Tibial artery (tissue), 4 donors: ENCODE measurements around the gene VAPB.
"Not testable (repeated sequence)": the region's sequence is repeated elsewhere in the genome, so short reads cannot be mapped to it uniquely, and the experiment has no call there.

Experiments used
- DNase-seq, 2 donors: peaks; one replicate each; pipeline ENCODE4 v3.0.0-alpha.2; 2019
- H3K27ac ChIP-seq, 2 donors: fragments of 200-600 bp; sonication (generic) in 1 of 2; 1 replicate in 1 of 2; 2 replicates in 1 of 2; pipeline ENCODE4 v1.5.1; 2018 to 2019; ENCODE audit warnings: mild to moderate bottlenecking in 1 of 2
- H3K27me3 ChIP-seq, 2 donors: fragments of 200-600 bp; sonication (generic) in 1 of 2; one replicate each; pipeline versions ENCODE4 v1.5.1 to v1.6.0; 2016 to 2019
- H3K36me3 ChIP-seq, 3 donors: fragments of 200-600 bp; sonication (generic) in 2 of 3; one replicate each; pipeline ENCODE4 v1.5.1; 2016 to 2019; ENCODE audit warnings: mild to moderate bottlenecking in 2 of 3
- H3K4me1 ChIP-seq, 4 donors: fragments of 200-600 bp; sonication (generic) in 2 of 4; 1 replicate in 3 of 4; 2 replicates in 1 of 4; pipeline ENCODE4 v1.5.1; 2016 to 2019
- H3K4me3 ChIP-seq, 2 donors: fragments of 200-600 bp; sonication (generic) in 1 of 2; 1 replicate in 1 of 2; 2 replicates in 1 of 2; pipeline ENCODE4 v1.5.1; 2018 to 2019; ENCODE audit warnings: mild to moderate bottlenecking in 2 of 2
- H3K9me3 ChIP-seq, 3 donors: fragments of 200-600 bp; sonication (generic) in 1 of 3; one replicate each; pipeline ENCODE4 v1.5.1; 2016 to 2019
- CTCF ChIP-seq, 2 experiments: fragments of 200-600 bp in 1 of 2; fragments of 450-650 bp in 1 of 2; IDR thresholded peaks; one replicate each; pipeline ENCODE4 v1.5.1; 2017 to 2019; ENCODE audit warnings: antibody characterized with exemption in 2 of 2, mild to moderate bottlenecking in 1 of 2, moderate library complexity in 1 of 2
- intact Hi-C: fragments of 100-400 bp; cut with DNase I; formaldehyde crosslinking; loops from one replicate; pipeline ENCODE4 v1.15.0; 2023; ENCODE audit warnings: low total_unique reads

VAPB gene

DNA sequence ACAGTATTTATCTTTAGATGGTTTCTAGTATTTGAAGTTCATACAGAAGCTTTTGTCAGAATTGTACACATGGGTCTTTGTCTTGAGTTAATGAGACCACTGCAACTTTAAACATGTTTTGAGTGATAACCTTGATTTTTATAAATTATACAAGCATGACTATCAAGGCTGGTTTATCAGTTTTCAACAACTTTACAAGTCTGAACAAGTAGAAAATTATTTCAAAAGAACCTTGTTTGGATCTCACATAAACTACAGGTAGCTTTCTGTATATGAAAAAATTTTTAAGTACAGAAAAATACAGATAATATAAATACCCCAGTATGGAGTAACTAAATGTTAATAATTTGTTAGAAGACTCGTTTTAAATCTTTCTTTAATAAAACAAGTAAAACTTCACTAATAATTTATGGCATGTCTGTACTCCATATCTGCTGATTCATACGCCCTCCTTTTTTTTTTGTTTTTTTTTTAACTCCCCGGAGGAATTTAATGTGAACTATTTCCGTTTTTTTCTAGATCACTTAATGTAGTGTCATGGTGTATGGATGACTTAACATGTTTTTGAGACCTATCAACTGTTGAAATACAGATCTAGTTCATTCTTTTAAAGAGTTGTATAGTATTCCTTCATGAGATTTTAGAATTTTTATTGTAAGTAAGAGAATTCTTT lies 18.3 kb downstream of the VAPB start:
- Histone ChIP-seq H3K9me3 (no peaks in the 10 kb centered on the region), H3K4me3 (no peak overlapping the region), H3K27ac (peak overlapping the region in 1 of 2 donors; percentile 5), H3K36me3 (no peaks in the 10 kb centered on the region), H3K4me1 (peaks cover 0 to 63% (median 19%) of the 10 kb centered on the region in 4 donors), H3K27me3 (no peaks in the 10 kb centered on the region)
- intact Hi-C loops: no loop called here
- DNase-seq: no peak
- TF ChIP-seq CTCF (IDR thresholded peaks at IDR 0.05): no peak

DNA sequence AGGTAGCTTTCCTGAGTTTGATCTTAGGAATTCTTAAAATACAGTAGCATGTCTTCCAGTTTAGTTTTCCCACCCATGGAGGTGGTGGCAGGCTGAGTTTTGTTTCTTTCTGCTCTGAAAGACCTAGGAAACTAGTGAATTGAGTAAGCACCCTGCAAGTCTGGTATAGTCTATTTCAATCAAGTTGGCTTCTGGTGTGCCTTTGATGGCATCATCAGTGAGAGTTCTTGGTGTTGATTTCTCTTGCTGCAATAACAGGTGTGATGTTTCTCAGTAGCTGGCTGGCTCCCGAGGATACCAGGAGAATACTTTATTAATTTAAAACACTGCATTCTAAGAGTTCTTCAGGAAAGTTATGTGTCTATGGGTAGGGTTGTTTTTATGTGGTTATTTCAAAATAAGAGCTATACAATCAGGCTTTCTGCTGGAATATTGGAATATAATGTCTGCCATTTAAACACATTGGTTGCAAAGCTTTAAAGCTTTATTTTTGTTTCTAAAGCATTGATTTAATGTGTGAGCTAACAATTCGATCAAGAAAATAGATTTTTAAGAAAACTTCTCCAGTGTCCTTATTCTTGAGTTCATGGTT lies 19.0 kb downstream of the VAPB start:
- intact Hi-C loops: no loop called here
- H3K27ac ChIP-seq: peak overlapping the region in 1 of 2 donors; percentile 5
- H3K9me3 ChIP-seq: no peaks in the 10 kb centered on the region
- no peaks in the 10 kb centered on the region for H3K27me3 ChIP-seq
- no peak for DNase-seq
- H3K4me1 ChIP-seq: peaks cover 0 to 58% (median 17%) of the 10 kb centered on the region in 4 donors
- no peaks in the 10 kb centered on the region for H3K36me3 ChIP-seq
- H3K4me3 ChIP-seq: no peak overlapping the region
- no peak for TF ChIP-seq CTCF (IDR thresholded peaks at IDR 0.05)

GRCh38 chr20:58408603-58409246 lies 19.7 kb downstream of the VAPB start:
- Histone ChIP-seq H3K36me3 (no peaks in the 10 kb centered on the region), H3K27me3 (no peaks in the 10 kb centered on the region), H3K27ac (no peak overlapping the region), H3K4me1 (peaks cover 0 to 54% (median 16%) of the 10 kb centered on the region in 4 donors), H3K9me3 (no peaks in the 10 kb centered on the region), H3K4me3 (no peak overlapping the region)
- DNase-seq: no peak
- TF ChIP-seq CTCF (IDR thresholded peaks at IDR 0.05): no peak
- intact Hi-C loops: no loop called here

GRCh38 chr20:58414216-58414615 lies 25.2 kb downstream of the VAPB start:
- DNase-seq, H3K4me1 ChIP-seq, H3K27me3 ChIP-seq, H3K27ac ChIP-seq, H3K4me3 ChIP-seq, intact Hi-C loops, H3K9me3 ChIP-seq: not testable (repeated sequence)
- peaks cover 0 to 11% (median 0%) of the 10 kb centered on the region in 3 donors for H3K36me3 ChIP-seq

GRCh38 chr20:58414786-58415185 lies 25.8 kb downstream of the VAPB start:
- H3K9me3 ChIP-seq, intact Hi-C loops: not testable (repeated sequence)

DNA sequence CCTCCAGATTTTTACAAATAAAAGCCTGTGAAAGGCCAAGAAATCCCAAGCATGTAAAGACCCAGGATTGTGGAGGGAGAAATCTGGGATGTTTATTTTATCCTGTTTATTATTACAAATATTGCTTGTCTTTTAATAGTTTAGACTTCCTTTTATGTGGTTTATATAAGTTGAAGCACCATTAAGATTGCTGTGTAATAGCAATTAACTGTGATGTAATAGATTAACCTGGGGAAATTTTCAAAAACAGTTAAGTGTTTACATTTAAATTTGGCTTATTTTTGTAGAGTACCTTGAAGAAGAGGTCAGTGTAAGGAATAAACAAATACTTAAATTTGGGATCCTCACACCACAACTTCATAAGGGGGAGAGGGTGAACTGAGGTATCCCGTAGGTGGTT lies 27.0 kb downstream of the VAPB start:
- no peak for TF ChIP-seq CTCF (IDR thresholded peaks at IDR 0.05)
- H3K27ac ChIP-seq: no peak overlapping the region
- DNase-seq: no peak
- intact Hi-C loops: no loop called here
- peaks cover 0 to 6% (median 0%) of the 10 kb centered on the region in 4 donors for H3K4me1 ChIP-seq
- no peaks in the 10 kb centered on the region for H3K9me3 ChIP-seq
- no peak overlapping the region for H3K4me3 ChIP-seq
- H3K27me3 ChIP-seq: no peaks in the 10 kb centered on the region
- H3K36me3 ChIP-seq: peaks cover 6 to 29% (median 8%) of the 10 kb centered on the region in 3 donors

More at GRCh38 chr20:58414786-58415185, 25.8 kb downstream of the VAPB start:
- not testable (repeated sequence) for H3K27ac ChIP-seq, H3K4me3 ChIP-seq, DNase-seq, H3K27me3 ChIP-seq, H3K4me1 ChIP-seq
- H3K36me3 ChIP-seq: peaks cover 0 to 17% (median 6%) of the 10 kb centered on the region in 3 donors
